Caco-2 (cell line): ENCODE results near the gene FZD10. TPM values are rescaled to one million over a fixed set of nuclear protein-coding genes. Genes with fewer than 3 reads are reported as not detected.
A peak's percentile ranks its signal among the peaks of the same experiment; 100 is the strongest.

Source experiments
- Bru-seq: library from RNA; stranded (reverse); fragments of 400-500 nt; gene quantifications from one replicate; lab custom pipeline; 2021; lab: Mats Ljungman, UMichigan
- BruChase-seq, 2 experiments: library from RNA; stranded (reverse); fragments of 400-500 nt; gene quantifications; one replicate each; lab custom pipeline; 2021; lab: Mats Ljungman, UMichigan
- BruUV-seq: library from RNA; stranded (reverse); fragments of 400-500 nt; replicated peaks from 2 replicates; lab custom pipeline; 2021; lab: Mats Ljungman, UMichigan
- CTCF ChIA-PET: fragments of 300-600 bp; sonication (Branson Sonifier 250); formaldehyde crosslinking; loops from one replicate; lab custom pipeline; 2022; ENCODE audit warnings: antibody characterized with exemption; lab: Charles Lee
- POLR2A ChIA-PET: fragments of 300-600 bp; sonication (Branson Sonifier 250); formaldehyde crosslinking; loops from one replicate; lab custom pipeline; 2022; ENCODE audit warnings: antibody characterized with exemption; lab: Charles Lee
- DNase-seq, 2 experiments: peaks; one replicate each; pipeline versions ENCODE4 v3.0.0 to v3.0.0-alpha.2; 2020 to 2022
- H3K27me3 ChIP-seq: replicated peaks from 2 replicates; pipeline ENCODE4 v1.6.0; 2011; ENCODE audit warnings: low read length; ENCODE audit not compliant: control insufficient read depth, insufficient read depth
- H3K36me3 ChIP-seq: 2 replicates; pipeline ENCODE4 v1.5.1; 2011; ENCODE audit warnings: low read length; ENCODE audit not compliant: control insufficient read depth, insufficient read depth
- H3K4me1 ChIP-seq: fragments of 250-450 bp; sonication (Bioruptor Pico); 2 replicates; pipeline ENCODE4 v1.5.1; 2020; ENCODE audit warnings: mild to moderate bottlenecking
- H3K4me3 ChIP-seq: 2 replicates; pipeline ENCODE4 v1.5.1; 2011; ENCODE audit warnings: low read depth, mild to moderate bottlenecking, control low read depth, low read length
- H3K9me3 ChIP-seq: fragments of 250-450 bp; sonication (Bioruptor Pico); 2 replicates; pipeline ENCODE4 v1.5.1; 2020; ENCODE audit warnings: mild to moderate bottlenecking, moderate library complexity
- H3K27ac Mint-ChIP-seq: one replicate; pipeline ENCODE4 v1.8.0; 2022; ENCODE audit warnings: mixed read lengths; ENCODE audit not compliant: unreplicated experiment
- H3K27me3 Mint-ChIP-seq: one replicate; pipeline ENCODE4 v1.8.0; 2022; ENCODE audit warnings: mixed read lengths; ENCODE audit not compliant: insufficient read depth, unreplicated experiment
- H3K36me3 Mint-ChIP-seq: one replicate; pipeline ENCODE4 v1.8.0; 2022; ENCODE audit warnings: mild to moderate bottlenecking, mixed read lengths; ENCODE audit not compliant: insufficient read depth, unreplicated experiment
- H3K4me1 Mint-ChIP-seq: one replicate; pipeline ENCODE4 v1.8.0; 2022; ENCODE audit warnings: low read depth, mixed read lengths; ENCODE audit not compliant: unreplicated experiment
- H3K4me3 Mint-ChIP-seq: one replicate; pipeline ENCODE4 v1.8.0; 2022; ENCODE audit warnings: mild to moderate bottlenecking, moderate library complexity, mixed read lengths; ENCODE audit not compliant: unreplicated experiment
- H3K9me3 Mint-ChIP-seq: one replicate; pipeline ENCODE4 v1.8.0; 2022; ENCODE audit warnings: mixed read lengths; ENCODE audit not compliant: unreplicated experiment
- intact Hi-C: fragments of 100-400 bp; cut with micrococcal nuclease; formaldehyde crosslinking; loops from one replicate; pipeline ENCODE4 v1.10.0; 2022; ENCODE audit not compliant: unreplicated experiment
- long read RNA-seq: library from polyadenylated mRNA; stranded (forward); transcript quantifications from one replicate; pipeline ENCODE4 v2.0.0, GENCODE V29; 2022
- total RNA-seq: library from RNA; stranded (reverse); gene quantifications from 2 replicates; pipeline ENCODE4 v1.2.3, GENCODE V29; 2022
- TF ChIP-seq, protein P1 (sequence below), 2 experiments: fragments of 200-600 bp in 1 of 2; IDR thresholded peaks; 1 replicate in 1 of 2; 2 replicates in 1 of 2; pipeline versions ENCODE4 v1.5.1 to v1.8.0; 2011 to 2022; ENCODE audit warnings: antibody characterized with exemption in 1 of 2, control low read depth in 1 of 2, inconsistent platforms in 1 of 2, low read depth in 1 of 2, low read length in 1 of 2, mild to moderate bottlenecking in 1 of 2, moderate library complexity in 1 of 2; ENCODE audit not compliant: insufficient read depth in 1 of 2, severe bottlenecking in 1 of 2, unreplicated experiment in 1 of 2

Gene FZD10, protein sequence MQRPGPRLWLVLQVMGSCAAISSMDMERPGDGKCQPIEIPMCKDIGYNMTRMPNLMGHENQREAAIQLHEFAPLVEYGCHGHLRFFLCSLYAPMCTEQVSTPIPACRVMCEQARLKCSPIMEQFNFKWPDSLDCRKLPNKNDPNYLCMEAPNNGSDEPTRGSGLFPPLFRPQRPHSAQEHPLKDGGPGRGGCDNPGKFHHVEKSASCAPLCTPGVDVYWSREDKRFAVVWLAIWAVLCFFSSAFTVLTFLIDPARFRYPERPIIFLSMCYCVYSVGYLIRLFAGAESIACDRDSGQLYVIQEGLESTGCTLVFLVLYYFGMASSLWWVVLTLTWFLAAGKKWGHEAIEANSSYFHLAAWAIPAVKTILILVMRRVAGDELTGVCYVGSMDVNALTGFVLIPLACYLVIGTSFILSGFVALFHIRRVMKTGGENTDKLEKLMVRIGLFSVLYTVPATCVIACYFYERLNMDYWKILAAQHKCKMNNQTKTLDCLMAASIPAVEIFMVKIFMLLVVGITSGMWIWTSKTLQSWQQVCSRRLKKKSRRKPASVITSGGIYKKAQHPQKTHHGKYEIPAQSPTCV
- total RNA-seq (0.09 TPM in 2 replicates), Bru-seq, nascent RNA (not detected), BruChase-seq, experiment 1, labeled RNA remaining after a 2-hour chase (percentile 15 among the genes with signal in this experiment), BruChase-seq, experiment 2, labeled RNA remaining after a 6-hour chase (percentile 21 among the genes with signal in this experiment)
- long read RNA-seq = 0 reads

DNA sequence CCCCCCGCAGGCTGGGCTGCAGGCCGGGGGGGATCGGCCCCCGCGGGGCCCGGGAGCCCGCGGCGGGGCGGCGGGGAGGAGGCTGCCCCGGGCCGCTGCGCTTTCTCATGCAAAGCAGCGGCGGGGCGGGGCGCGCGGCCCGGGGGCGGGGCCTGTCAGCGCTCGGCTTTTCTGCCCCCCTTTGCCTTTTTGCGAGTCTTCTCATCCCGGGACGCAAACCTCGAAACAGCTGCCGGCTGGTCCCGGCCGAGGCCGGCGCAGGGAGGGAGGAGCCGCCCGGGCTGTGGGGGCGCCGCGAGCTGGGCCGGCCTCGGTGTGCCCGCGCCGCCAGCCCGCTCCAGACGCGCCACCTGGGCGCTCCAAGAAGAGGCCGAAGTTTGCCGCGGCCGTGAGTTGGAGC lies at the start of gene FZD10:
Gene FZD10 (plus strand): TSS at position 198 of the 400 bp plus-strand sequence. CDS start 479 bp downstream, outside the sequence.
- no peaks in the 10 kb centered on the region for H3K36me3 Mint-ChIP-seq
- intact Hi-C loops = no loop called here
- peak within 1 kb of the TSS; percentile 24 for H3K4me3 ChIP-seq
- H3K4me3 Mint-ChIP-seq = peak within 1 kb of the TSS; percentile 67
- no peaks in the 10 kb centered on the region; the same call in 1 of the 2 replicates for H3K27me3 ChIP-seq
- H3K4me1 ChIP-seq = peaks cover 6% of the 10 kb centered on the region
- H3K4me1 Mint-ChIP-seq = no peaks in the 10 kb centered on the region
- peak in 1 of 2 experiments; percentile 40 for DNase-seq
- H3K27me3 Mint-ChIP-seq = peaks cover 16% of the 10 kb centered on the region
- CTCF ChIA-PET = no interaction called here
- H3K9me3 Mint-ChIP-seq = no peaks in the 10 kb centered on the region
- no peak within 1 kb of the TSS for H3K27ac Mint-ChIP-seq
- POLR2A ChIA-PET = no interaction called here
- H3K9me3 ChIP-seq = no peaks in the 10 kb centered on the region
- TF ChIP-seq, protein P1, sequence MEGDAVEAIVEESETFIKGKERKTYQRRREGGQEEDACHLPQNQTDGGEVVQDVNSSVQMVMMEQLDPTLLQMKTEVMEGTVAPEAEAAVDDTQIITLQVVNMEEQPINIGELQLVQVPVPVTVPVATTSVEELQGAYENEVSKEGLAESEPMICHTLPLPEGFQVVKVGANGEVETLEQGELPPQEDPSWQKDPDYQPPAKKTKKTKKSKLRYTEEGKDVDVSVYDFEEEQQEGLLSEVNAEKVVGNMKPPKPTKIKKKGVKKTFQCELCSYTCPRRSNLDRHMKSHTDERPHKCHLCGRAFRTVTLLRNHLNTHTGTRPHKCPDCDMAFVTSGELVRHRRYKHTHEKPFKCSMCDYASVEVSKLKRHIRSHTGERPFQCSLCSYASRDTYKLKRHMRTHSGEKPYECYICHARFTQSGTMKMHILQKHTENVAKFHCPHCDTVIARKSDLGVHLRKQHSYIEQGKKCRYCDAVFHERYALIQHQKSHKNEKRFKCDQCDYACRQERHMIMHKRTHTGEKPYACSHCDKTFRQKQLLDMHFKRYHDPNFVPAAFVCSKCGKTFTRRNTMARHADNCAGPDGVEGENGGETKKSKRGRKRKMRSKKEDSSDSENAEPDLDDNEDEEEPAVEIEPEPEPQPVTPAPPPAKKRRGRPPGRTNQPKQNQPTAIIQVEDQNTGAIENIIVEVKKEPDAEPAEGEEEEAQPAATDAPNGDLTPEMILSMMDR (IDR thresholded peaks at IDR 0.05; ENCODE audit: insufficient read depth in 1 of 2, low read depth in 1 of 2, low read length in 1 of 2, severe bottlenecking in 1 of 2, unreplicated experiment in 1 of 2) = no peak
- BruUV-seq = no TSS peak
- no peaks in the 10 kb centered on the region for H3K36me3 ChIP-seq

DNA sequence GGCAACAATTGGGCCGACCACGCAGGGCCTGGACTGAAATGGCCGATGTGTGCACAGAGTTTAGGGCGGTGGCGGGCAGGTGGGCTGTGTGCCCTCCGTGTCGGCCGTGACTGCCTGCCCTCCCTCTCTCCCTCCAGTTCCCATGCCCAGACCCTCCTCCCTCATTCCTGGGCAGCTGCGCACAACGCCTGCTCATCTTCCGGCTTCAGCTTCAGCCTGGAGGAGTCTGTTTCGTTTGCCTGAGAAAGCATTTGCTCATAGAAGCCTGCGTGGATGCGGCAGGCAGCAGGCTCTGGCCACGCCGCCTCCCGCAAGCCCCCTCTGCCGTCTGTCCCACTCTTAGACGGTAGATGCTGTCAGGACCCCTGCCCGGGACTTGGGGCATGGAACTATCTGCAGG lies 47.3 kb upstream of the FZD10 start:
- no peak overlapping the region for H3K4me3 Mint-ChIP-seq
- BruUV-seq = no TSS peak
- Histone ChIP-seq H3K4me1 (no peaks in the 10 kb centered on the region), H3K4me3 (no peak overlapping the region), H3K36me3 (no peaks in the 10 kb centered on the region), H3K27me3 (no peaks in the 10 kb centered on the region), H3K9me3 (no peaks in the 10 kb centered on the region)
- no peak for DNase-seq
- no peak overlapping the region for H3K27ac Mint-ChIP-seq
- H3K36me3 Mint-ChIP-seq = no peaks in the 10 kb centered on the region
- intact Hi-C loops = no loop called here
- TF ChIP-seq, protein P1 (IDR thresholded peaks at IDR 0.05; ENCODE audit: insufficient read depth in 1 of 2, low read depth in 1 of 2, low read length in 1 of 2, severe bottlenecking in 1 of 2, unreplicated experiment in 1 of 2) = no peak
- POLR2A ChIA-PET = no interaction called here
- CTCF ChIA-PET = no interaction called here
- peaks cover 2% of the 10 kb centered on the region for H3K27me3 Mint-ChIP-seq
- no peaks in the 10 kb centered on the region for H3K9me3 Mint-ChIP-seq
- no peaks in the 10 kb centered on the region for H3K4me1 Mint-ChIP-seq

DNA sequence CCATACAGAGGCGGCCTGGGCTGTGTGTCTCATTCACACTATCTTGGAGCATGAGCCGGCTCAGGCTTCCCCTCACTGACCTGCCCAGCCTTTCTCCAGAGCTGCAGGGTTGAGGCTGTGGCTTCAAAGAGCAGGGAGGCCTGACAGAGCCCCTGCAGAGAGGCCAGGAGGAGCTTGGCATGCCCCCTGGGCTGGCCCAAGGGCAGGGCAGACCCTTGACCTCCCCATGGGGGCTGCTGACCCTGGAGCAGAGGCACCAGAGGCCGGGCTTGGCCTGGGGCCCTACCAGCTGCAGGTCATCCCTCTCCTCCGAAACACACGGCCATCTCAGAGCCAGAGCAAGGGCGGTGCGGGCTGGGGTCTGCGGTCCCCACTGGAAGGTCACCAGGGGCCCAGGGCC lies 46.6 kb upstream of the FZD10 start:
- Histone ChIP-seq H3K4me3 (no peak overlapping the region), H3K9me3 (no peaks in the 10 kb centered on the region), H3K4me1 (no peaks in the 10 kb centered on the region), H3K27me3 (no peaks in the 10 kb centered on the region), H3K36me3 (no peaks in the 10 kb centered on the region)
- ChIA-PET POLR2A (no interaction called here), CTCF (no interaction called here)
- H3K27ac Mint-ChIP-seq = no peak overlapping the region
- H3K9me3 Mint-ChIP-seq = no peaks in the 10 kb centered on the region
- H3K4me3 Mint-ChIP-seq = no peak overlapping the region
- TF ChIP-seq, protein P1 (IDR thresholded peaks at IDR 0.05; ENCODE audit: insufficient read depth in 1 of 2, low read depth in 1 of 2, low read length in 1 of 2, severe bottlenecking in 1 of 2, unreplicated experiment in 1 of 2) = no peak
- no peaks in the 10 kb centered on the region for H3K27me3 Mint-ChIP-seq
- no peaks in the 10 kb centered on the region for H3K4me1 Mint-ChIP-seq
- no TSS peak for BruUV-seq
- H3K36me3 Mint-ChIP-seq = no peaks in the 10 kb centered on the region
- intact Hi-C loops = no loop called here
- no peak for DNase-seq
